ENCODE measurements around the gene OSBPL2. TPM values are rescaled to one million over a fixed set of nuclear protein-coding genes. Genes with fewer than 3 reads are reported as not detected.

The OSBPL2 gene
- total and polyA plus RNA-seq, 7 donors: 9.6 to 30.9 (median 22.8) TPM

DNA sequence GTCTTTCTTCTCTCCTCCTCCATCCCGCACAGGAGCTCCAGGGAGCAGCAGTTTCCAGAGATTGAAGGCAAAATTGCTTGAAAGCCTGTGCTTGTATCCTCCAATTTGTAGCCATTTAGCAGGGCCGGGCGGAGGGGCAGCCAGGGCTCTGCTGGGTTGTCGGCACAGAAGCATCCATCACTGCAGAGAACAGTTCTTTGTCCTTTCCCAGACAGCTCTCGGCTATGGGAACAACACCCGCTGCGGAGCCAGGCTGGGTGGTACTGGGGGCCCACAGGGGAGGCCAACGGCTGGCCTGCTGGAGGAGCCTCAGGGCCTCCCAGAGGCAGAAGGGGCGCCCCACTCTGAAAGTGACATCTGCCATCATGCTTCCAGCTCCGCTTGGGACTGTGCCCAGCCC, 26.0 kb upstream of the OSBPL2 start:
- H3K36me3 ChIP-seq (ENCODE audit: insufficient read depth in 1 of 2, low read depth in 1 of 2): no peaks in the 10 kb centered on the region
- H3K9me3 ChIP-seq: no peaks in the 10 kb centered on the region
- H3K27me3 ChIP-seq (ENCODE audit: insufficient read depth in 3 of 3, low read length in 2 of 3): peaks cover 0 to 58% (median 9%) of the 10 kb centered on the region in 3 donors
- ATAC-seq: no peak
- 39 to 45% (median 42%) methylated on average over 10 of the region's 10 CpGs for WGBS, 3 donors
- peaks cover 12% of the 10 kb centered on the region for H3K4me1 ChIP-seq
- H3K27ac ChIP-seq: no peak overlapping the region
- TF ChIP-seq, protein P1, sequence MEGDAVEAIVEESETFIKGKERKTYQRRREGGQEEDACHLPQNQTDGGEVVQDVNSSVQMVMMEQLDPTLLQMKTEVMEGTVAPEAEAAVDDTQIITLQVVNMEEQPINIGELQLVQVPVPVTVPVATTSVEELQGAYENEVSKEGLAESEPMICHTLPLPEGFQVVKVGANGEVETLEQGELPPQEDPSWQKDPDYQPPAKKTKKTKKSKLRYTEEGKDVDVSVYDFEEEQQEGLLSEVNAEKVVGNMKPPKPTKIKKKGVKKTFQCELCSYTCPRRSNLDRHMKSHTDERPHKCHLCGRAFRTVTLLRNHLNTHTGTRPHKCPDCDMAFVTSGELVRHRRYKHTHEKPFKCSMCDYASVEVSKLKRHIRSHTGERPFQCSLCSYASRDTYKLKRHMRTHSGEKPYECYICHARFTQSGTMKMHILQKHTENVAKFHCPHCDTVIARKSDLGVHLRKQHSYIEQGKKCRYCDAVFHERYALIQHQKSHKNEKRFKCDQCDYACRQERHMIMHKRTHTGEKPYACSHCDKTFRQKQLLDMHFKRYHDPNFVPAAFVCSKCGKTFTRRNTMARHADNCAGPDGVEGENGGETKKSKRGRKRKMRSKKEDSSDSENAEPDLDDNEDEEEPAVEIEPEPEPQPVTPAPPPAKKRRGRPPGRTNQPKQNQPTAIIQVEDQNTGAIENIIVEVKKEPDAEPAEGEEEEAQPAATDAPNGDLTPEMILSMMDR (IDR thresholded peaks at IDR 0.05): no peak
- no peak overlapping the region for H3K4me3 ChIP-seq
- intact Hi-C loops (cut with DNase I): no loop called here
- DNase-seq: no peak

DNA sequence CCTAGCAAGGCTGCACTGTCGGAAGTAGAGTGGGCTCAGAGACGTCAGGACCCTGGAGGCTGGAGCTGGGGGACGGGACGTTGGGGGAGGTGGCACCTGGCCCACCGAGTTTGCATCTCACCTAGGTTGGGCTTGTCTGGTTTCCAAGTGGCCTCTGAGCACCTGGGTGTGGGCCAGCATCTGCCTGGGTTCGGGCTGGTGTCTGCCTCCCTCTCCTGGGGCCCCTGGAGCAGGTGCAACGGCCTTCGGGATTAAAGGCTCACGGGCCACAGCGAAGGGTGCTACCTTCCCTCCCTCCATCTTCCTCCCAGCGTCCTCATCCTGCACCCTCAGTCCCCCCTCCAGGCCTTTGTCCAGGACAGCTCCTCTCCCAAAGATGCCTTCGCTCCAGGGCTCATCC, 24.3 kb upstream of the OSBPL2 start:
- ATAC-seq (no peak), DNase-seq (no peak)
- Histone ChIP-seq H3K27ac (no peak overlapping the region), H3K36me3 (ENCODE audit: insufficient read depth in 1 of 2, low read depth in 1 of 2) (no peaks in the 10 kb centered on the region), H3K9me3 (no peaks in the 10 kb centered on the region), H3K4me1 (peaks cover 5% of the 10 kb centered on the region), H3K4me3 (no peak overlapping the region), H3K27me3 (ENCODE audit: insufficient read depth in 3 of 3, low read length in 2 of 3) (peaks cover 0 to 75% (median 9%) of the 10 kb centered on the region in 3 donors)
- intact Hi-C loops (cut with DNase I): no loop called here
- TF ChIP-seq, protein P1 (IDR thresholded peaks at IDR 0.05): no peak
- WGBS, 3 donors: 34 to 42% (median 38%) methylated on average over 12 of the region's 12 CpGs

DNA sequence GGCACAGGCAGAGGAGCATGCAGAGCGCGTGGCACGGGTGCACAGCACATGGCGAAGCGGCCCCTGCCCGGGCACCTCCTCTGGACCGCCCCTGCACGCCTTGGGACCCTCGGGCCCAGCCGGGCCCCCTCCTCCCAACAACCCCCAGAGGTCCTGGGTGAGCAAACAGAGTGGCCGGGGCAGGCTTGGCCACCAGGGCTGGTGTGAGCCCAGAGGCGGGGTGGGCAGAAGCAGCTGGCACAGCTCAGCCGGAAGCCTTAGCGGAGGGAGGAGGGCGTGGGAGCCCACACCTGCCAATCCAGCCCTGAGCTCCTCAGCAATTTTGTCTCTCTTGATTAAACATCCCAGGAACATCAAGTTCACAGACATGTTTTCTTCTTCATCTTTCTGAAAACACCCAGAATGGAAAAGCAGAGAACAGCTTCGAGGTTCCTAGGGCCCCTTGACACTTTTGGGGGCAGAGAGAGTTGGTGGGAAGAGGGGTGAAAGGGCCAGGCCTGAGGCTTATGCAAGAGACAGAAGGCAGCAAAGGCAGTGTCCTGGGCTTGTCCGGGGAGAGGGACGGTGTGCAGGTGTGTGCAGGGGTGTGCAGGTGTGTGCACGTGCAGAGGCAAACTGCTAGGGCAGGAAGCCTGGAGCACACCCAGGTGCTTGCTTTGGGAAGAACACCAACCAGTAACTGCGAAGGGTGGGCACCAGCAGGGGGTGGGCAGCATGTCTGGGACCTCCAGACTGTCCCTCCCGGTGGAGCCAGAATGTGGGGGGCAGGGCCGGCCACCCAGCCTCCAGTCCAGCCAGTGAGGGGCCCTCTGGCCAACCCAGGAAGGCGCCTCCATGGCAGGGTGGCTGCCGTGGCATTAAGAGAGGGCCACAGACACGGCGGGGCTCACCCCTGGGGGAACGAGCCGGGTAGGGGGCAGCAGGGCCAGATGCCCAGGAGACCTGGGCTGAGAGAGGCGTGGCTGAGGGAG, 23.0 kb upstream of the OSBPL2 start:
- DNase-seq: no peak
- Histone ChIP-seq H3K4me1 (peaks cover 4% of the 10 kb centered on the region), H3K27me3 (ENCODE audit: insufficient read depth in 3 of 3, low read length in 2 of 3) (peaks cover 0 to 74% (median 6%) of the 10 kb centered on the region in 3 donors), H3K9me3 (no peaks in the 10 kb centered on the region), H3K27ac (no peak overlapping the region), H3K4me3 (no peak overlapping the region), H3K36me3 (ENCODE audit: insufficient read depth in 1 of 2, low read depth in 1 of 2) (no peaks in the 10 kb centered on the region)
- ATAC-seq: no peak
- 70 to 76% (median 76%) methylated on average over 27 to 29 of the region's 29 CpGs for WGBS, 3 donors
- intact Hi-C loops (cut with DNase I): no loop called here
- TF ChIP-seq, protein P1 (IDR thresholded peaks at IDR 0.05): no peak

DNA sequence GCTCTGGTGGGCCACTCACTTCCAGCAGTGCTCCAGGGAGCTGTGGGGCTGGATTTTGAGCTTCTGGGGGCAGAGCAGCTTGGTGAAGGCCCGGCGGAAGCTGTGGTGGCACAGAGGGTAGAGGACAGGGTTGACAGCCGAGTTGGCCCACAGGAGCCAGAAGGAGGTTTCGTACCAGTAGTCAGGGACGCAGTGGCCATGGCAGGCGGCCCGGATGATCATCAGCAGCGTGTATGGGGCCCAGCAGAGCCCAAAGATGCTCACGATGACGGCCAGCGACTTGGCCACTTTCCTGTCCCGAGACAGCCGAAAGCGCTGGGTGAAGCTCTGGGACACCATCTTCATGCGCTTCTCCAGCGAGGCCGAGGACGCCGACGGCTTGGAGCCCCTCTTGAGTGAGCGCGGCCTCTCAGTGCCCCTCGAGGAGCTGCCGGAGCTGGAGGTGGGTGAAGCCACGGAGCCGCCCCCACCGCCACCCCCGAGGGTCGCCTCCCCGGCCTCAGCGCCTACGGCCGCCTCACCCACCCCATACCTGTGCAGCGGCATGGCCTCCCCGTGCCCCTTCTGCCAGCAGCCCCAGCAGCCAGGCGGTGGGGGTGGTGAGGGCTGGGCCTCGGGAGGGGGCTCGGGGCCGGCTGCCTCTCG, 22.2 kb upstream of the OSBPL2 start:
- H3K4me1 ChIP-seq: peaks cover 9% of the 10 kb centered on the region
- no peak overlapping the region for H3K27ac ChIP-seq
- ATAC-seq (no peak), DNase-seq (no peak)
- no peaks in the 10 kb centered on the region for H3K9me3 ChIP-seq
- 66 to 75% (median 73%) methylated on average over 40 of the region's 40 CpGs for WGBS, 3 donors
- TF ChIP-seq, protein P1 (IDR thresholded peaks at IDR 0.05): no peak
- intact Hi-C loops (cut with DNase I): no loop called here
- no peaks in the 10 kb centered on the region for H3K36me3 ChIP-seq (ENCODE audit: insufficient read depth in 1 of 2, low read depth in 1 of 2)
- no peak overlapping the region for H3K4me3 ChIP-seq
- H3K27me3 ChIP-seq (ENCODE audit: insufficient read depth in 3 of 3, low read length in 2 of 3): peaks cover 0 to 80% (median 3%) of the 10 kb centered on the region in 3 donors

Data from psoas muscle (tissue), 8 donors.